Hematopoietic multipotent progenitor cell treated with erythropoietin and hydrocortisone succinate and interleukin-3 and kit ligand, for 17 days (in vitro differentiated cells): ENCODE results near the gene S100P.
"Not testable (repeated sequence)": the region's sequence is repeated elsewhere in the genome, so short reads cannot be mapped to it uniquely, and the experiment has no call there.

Experiments
- DNase-seq: peaks from one replicate; pipeline ENCODE4 v3.0.0-alpha.2; 2015; ENCODE audit warnings: low spot score

S100P gene

GRCh38 chr4:6693231-6694176 is at the start of gene S100P:
TSS of gene S100P (plus strand) at chr4:6693878. CDS start at chr4:6693933, 55 bp downstream.
- no peak for DNase-seq

GRCh38 chr4:6644792-6645530 is 48.7 kb upstream of the S100P start:
- DNase-seq: no peak

GRCh38 chr4:6647169-6647568 is 46.5 kb upstream of the S100P start:
- no peak for DNase-seq

GRCh38 chr4:6647582-6648230 is 46.0 kb upstream of the S100P start:
- DNase-seq: no peak

GRCh38 chr4:6649216-6649615 is 44.5 kb upstream of the S100P start:
- no peak for DNase-seq

GRCh38 chr4:6654211-6654610 is 39.5 kb upstream of the S100P start:
- DNase-seq: not testable (repeated sequence)

GRCh38 chr4:6655291-6655690 is 38.4 kb upstream of the S100P start:
- not testable (repeated sequence) for DNase-seq

- DNase-seq: no peak
Observed at GRCh38 chr4:6655924-6656323, 37.8 kb upstream of the S100P start.

- DNase-seq: no peak
Observed at GRCh38 chr4:6657242-6658208, 36.2 kb upstream of the S100P start.

GRCh38 chr4:6658209-6658595 is 35.5 kb upstream of the S100P start:
- no peak for DNase-seq

GRCh38 chr4:6658597-6659075 is 35.0 kb upstream of the S100P start:
- no peak for DNase-seq

GRCh38 chr4:6659897-6660296 is 33.8 kb upstream of the S100P start:
- no peak for DNase-seq

GRCh38 chr4:6660430-6660829 is 33.2 kb upstream of the S100P start:
- no peak for DNase-seq

GRCh38 chr4:6662591-6662990 is 31.1 kb upstream of the S100P start:
- DNase-seq: no peak

GRCh38 chr4:6663596-6664393 is 29.9 kb upstream of the S100P start:
- DNase-seq: no peak

GRCh38 chr4:6665320-6665654 is 28.4 kb upstream of the S100P start:
- DNase-seq: no peak

- DNase-seq: no peak
Observed at GRCh38 chr4:6668391-6668790, 25.3 kb upstream of the S100P start.

GRCh38 chr4:6671648-6672047 is 22.0 kb upstream of the S100P start:
- DNase-seq: no peak

- DNase-seq: no peak
Observed at GRCh38 chr4:6672131-6672530, 21.5 kb upstream of the S100P start.

GRCh38 chr4:6672541-6673190 is 21.0 kb upstream of the S100P start:
- not testable (repeated sequence) for DNase-seq
